ENCODE results near the gene KCNT2. TPM values are rescaled to one million over a fixed set of nuclear protein-coding genes. Genes with fewer than 3 reads are reported as not detected.

KCNT2 gene
- total and polyA plus RNA-seq, 10 of the 15 experiments (the other 5 are each of a cell fraction or from before 2014, with no cell fraction given): not detected

DNA sequence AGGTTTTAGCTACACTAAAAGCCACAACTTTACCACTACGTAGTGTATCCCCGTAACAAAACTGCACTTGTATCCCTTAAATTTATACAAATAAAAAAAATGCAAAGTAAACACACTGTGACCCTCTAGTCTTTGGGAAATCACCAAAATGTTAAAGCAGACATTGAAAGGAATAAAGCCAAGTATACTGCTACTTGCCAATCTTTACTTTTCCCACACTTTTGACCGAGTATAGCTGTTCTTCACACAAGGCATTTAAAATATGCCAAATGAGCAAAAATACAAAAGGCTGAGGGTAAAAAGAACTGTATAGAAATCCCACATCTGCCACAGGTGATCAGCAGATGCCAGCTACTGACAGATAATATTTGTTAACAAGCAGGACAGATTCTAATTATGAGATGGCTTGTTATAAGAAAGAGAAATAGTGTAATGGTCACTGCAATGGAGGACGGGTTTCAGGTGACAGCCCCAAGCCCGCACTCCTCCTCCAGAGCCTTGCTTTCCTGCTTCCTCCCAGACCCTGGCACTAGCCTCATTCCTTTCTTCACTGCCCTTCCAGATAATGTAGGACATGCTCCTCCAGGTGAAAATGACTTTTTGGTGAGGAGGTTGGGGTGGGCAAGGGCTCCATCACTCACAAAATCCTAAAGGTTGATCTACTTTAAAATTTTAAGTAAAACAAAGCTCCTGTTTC is 18.1 kb downstream of the KCNT2 start:
- in situ Hi-C loops (cut with MboI): no loop called here
- no peak overlapping the region for H3K27ac ChIP-seq (ENCODE audit: control insufficient read depth, insufficient read depth)
- no peaks in the 10 kb centered on the region for H3K79me2 ChIP-seq (ENCODE audit: control insufficient read depth, insufficient read depth, low read length)
- no peak overlapping the region for H2AFZ ChIP-seq (ENCODE audit: control insufficient read depth, low read depth, low read length)
- no TSS peak for BruUV-seq (replicated peaks)
- no peaks in the 10 kb centered on the region for H4K20me1 ChIP-seq (ENCODE audit: control insufficient read depth, insufficient read depth)
- CTCF ChIA-PET: no interaction called here
- no peak for DNase-seq (ENCODE audit: low read depth, low spot score)
- H3K4me2 ChIP-seq (ENCODE audit: control insufficient read depth, insufficient read depth): no peak overlapping the region
- WGBS (ENCODE audit: insufficient coverage, insufficient replicate concordance, low lambda C conversion rate, missing lambda C conversion rate): 8% methylated on average over 5 of the region's 5 CpGs
- no peak overlapping the region for H3K4me3 ChIP-seq
- SMC1A ChIA-PET (ENCODE audit: uncharacterized antibody, unreplicated experiment): no interaction called here
- H3K36me3 ChIP-seq (ENCODE audit: control insufficient read depth in 2 of 2, insufficient read depth in 2 of 2, low read length in 1 of 2): no peaks in the 10 kb centered on the region
- H3K9ac ChIP-seq (ENCODE audit: control insufficient read depth, insufficient read depth, low read length): no peak overlapping the region
- H3K27me3 ChIP-seq (replicated peaks in 1 of 2; ENCODE audit: control insufficient read depth in 2 of 2, insufficient read depth in 2 of 2, low read length in 1 of 2): no peaks in the 10 kb centered on the region
- H3K9me3 ChIP-seq (replicated peaks; ENCODE audit: control insufficient read depth, insufficient read depth, low read length): no peaks in the 10 kb centered on the region
- POLR2A ChIA-PET: no interaction called here
- no peak for ATAC-seq
- no peak for TF ChIP-seq HDGF (IDR thresholded peaks at IDR 0.05)
- no peak for TF ChIP-seq POU2F2 (IDR thresholded peaks at IDR 0.05; ENCODE audit: borderline replicate concordance, low read depth, low read length)
- TF ChIP-seq CHD4 (IDR thresholded peaks at IDR 0.05): no peak
- TF ChIP-seq, protein P1, sequence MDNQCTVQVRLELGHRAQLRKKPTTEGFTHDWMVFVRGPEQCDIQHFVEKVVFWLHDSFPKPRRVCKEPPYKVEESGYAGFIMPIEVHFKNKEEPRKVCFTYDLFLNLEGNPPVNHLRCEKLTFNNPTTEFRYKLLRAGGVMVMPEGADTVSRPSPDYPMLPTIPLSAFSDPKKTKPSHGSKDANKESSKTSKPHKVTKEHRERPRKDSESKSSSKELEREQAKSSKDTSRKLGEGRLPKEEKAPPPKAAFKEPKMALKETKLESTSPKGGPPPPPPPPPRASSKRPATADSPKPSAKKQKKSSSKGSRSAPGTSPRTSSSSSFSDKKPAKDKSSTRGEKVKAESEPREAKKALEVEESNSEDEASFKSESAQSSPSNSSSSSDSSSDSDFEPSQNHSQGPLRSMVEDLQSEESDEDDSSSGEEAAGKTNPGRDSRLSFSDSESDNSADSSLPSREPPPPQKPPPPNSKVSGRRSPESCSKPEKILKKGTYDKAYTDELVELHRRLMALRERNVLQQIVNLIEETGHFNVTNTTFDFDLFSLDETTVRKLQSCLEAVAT (IDR thresholded peaks at IDR 0.05): no peak
- no peak for TF ChIP-seq ZBED1 (IDR thresholded peaks at IDR 0.05; ENCODE audit: borderline replicate concordance)
- TF ChIP-seq ZNF274 (IDR thresholded peaks at IDR 0.05; ENCODE audit: insufficient read depth, insufficient read length): no peak
- no peak for TF ChIP-seq ZNF24 (IDR thresholded peaks at IDR 0.05)
- TF ChIP-seq, protein P2, sequence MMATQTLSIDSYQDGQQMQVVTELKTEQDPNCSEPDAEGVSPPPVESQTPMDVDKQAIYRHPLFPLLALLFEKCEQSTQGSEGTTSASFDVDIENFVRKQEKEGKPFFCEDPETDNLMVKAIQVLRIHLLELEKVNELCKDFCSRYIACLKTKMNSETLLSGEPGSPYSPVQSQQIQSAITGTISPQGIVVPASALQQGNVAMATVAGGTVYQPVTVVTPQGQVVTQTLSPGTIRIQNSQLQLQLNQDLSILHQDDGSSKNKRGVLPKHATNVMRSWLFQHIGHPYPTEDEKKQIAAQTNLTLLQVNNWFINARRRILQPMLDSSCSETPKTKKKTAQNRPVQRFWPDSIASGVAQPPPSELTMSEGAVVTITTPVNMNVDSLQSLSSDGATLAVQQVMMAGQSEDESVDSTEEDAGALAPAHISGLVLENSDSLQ (IDR thresholded peaks at IDR 0.05): no peak
- TF ChIP-seq, protein P3, sequence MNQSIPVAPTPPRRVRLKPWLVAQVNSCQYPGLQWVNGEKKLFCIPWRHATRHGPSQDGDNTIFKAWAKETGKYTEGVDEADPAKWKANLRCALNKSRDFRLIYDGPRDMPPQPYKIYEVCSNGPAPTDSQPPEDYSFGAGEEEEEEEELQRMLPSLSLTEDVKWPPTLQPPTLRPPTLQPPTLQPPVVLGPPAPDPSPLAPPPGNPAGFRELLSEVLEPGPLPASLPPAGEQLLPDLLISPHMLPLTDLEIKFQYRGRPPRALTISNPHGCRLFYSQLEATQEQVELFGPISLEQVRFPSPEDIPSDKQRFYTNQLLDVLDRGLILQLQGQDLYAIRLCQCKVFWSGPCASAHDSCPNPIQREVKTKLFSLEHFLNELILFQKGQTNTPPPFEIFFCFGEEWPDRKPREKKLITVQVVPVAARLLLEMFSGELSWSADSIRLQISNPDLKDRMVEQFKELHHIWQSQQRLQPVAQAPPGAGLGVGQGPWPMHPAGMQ (IDR thresholded peaks at IDR 0.05; ENCODE audit: borderline replicate concordance): no peak
- TF ChIP-seq CBX3 (IDR thresholded peaks at IDR 0.05; ENCODE audit: borderline replicate concordance, low read depth): no peak
- no peak for TF ChIP-seq RAD21 (IDR thresholded peaks at IDR 0.05; ENCODE audit: insufficient read depth, low read depth, low read length)
- RAD21 ChIA-PET (ENCODE audit: unreplicated experiment): no interaction called here
- no peak for FAIRE-seq
- no peaks in the 10 kb centered on the region for H3K4me1 ChIP-seq (ENCODE audit: control insufficient read depth, insufficient read depth, low read length)
- intact Hi-C loops (cut with micrococcal nuclease; ENCODE audit: unreplicated experiment): no loop called here

All from GM12878 (cell line).